ENCODE measurements around the gene ZNF451.

GRCh38 chr6:57210060-57210459 is 120.1 kb downstream of the ZNF451 start:
- TF ChIP-seq EP300 (IDR thresholded peaks at IDR 0.05), result no peak
- TF ChIP-seq, protein P1, sequence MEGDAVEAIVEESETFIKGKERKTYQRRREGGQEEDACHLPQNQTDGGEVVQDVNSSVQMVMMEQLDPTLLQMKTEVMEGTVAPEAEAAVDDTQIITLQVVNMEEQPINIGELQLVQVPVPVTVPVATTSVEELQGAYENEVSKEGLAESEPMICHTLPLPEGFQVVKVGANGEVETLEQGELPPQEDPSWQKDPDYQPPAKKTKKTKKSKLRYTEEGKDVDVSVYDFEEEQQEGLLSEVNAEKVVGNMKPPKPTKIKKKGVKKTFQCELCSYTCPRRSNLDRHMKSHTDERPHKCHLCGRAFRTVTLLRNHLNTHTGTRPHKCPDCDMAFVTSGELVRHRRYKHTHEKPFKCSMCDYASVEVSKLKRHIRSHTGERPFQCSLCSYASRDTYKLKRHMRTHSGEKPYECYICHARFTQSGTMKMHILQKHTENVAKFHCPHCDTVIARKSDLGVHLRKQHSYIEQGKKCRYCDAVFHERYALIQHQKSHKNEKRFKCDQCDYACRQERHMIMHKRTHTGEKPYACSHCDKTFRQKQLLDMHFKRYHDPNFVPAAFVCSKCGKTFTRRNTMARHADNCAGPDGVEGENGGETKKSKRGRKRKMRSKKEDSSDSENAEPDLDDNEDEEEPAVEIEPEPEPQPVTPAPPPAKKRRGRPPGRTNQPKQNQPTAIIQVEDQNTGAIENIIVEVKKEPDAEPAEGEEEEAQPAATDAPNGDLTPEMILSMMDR (IDR thresholded peaks at IDR 0.05), result no peak

Data from upper lobe of left lung (tissue), 4 donors.